Vagina (tissue), 2 donors: ENCODE results near the gene GBX1.

Experiments
- POLR2AphosphoS5 ChIP-seq, 2 donors: sonication (generic); formaldehyde crosslinking; IDR thresholded peaks; one replicate each; pipeline ENCODE4 v1.9.0; 2017; ENCODE audit warnings: antibody characterized with exemption in 2 of 2, mild to moderate bottlenecking in 2 of 2, low read depth in 1 of 2; ENCODE audit not compliant: insufficient read depth in 1 of 2
- TF ChIP-seq, protein P1 (sequence below), 3 experiments: fragments of 450-650 bp in 2 of 3; fragments of 200-600 bp in 1 of 3; sonication (generic) in 1 of 3; IDR thresholded peaks; one replicate each; pipeline ENCODE4 v1.5.1; 2017 to 2019; ENCODE audit warnings: antibody characterized with exemption in 3 of 3, mild to moderate bottlenecking in 2 of 3, moderate library complexity in 2 of 3

GRCh38 chr7:151174246-151175046 is 7.0 kb upstream of the GBX1 start:
- TF ChIP-seq, protein P1, sequence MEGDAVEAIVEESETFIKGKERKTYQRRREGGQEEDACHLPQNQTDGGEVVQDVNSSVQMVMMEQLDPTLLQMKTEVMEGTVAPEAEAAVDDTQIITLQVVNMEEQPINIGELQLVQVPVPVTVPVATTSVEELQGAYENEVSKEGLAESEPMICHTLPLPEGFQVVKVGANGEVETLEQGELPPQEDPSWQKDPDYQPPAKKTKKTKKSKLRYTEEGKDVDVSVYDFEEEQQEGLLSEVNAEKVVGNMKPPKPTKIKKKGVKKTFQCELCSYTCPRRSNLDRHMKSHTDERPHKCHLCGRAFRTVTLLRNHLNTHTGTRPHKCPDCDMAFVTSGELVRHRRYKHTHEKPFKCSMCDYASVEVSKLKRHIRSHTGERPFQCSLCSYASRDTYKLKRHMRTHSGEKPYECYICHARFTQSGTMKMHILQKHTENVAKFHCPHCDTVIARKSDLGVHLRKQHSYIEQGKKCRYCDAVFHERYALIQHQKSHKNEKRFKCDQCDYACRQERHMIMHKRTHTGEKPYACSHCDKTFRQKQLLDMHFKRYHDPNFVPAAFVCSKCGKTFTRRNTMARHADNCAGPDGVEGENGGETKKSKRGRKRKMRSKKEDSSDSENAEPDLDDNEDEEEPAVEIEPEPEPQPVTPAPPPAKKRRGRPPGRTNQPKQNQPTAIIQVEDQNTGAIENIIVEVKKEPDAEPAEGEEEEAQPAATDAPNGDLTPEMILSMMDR (IDR thresholded peaks at IDR 0.05): no peak
- TF ChIP-seq POLR2AphosphoS5 (IDR thresholded peaks at IDR 0.05; ENCODE audit: insufficient read depth in 1 of 2, low read depth in 1 of 2): no peak
